Measurements from ENCODE around the gene VSIR.
A peak's percentile ranks its signal among the peaks of the same experiment; 100 is the strongest.

VSIR gene

DNA sequence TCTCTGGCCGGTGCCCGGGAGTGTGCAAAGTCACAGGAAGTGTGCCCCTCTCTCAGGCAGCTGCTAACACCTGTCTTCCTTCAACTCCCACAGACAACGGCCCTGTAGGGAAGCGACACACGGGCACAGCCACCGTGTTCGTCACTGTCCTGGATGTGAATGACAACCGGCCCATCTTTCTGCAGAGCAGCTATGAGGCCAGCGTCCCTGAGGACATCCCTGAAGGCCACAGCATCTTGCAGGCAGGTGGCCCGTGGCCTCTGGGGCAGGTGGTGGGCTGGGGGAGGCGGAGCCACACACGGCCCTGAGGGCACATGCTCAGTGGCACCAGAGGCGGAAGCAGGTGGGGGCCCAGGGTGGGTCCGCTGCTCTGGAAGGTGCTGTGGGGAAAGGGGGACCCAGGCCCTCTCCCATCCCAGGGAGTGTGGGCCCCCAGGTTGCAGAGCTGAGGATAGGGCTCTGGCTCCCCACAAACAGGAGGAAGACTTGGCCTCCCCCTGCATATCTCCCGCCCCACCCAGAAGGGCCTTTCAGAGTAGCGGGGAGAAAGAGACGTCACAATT, 60.7 kb downstream of the VSIR start:
- DNase-seq (ENCODE audit: low spot score): no peak

GRCh38 chr10:71712170-71712569, 61.1 kb downstream of the VSIR start:
- no peak for DNase-seq (ENCODE audit: low spot score)

- no peak for DNase-seq (ENCODE audit: low spot score)
These were observed 62.2 kb downstream of the VSIR start for GRCh38 chr10:71711052-71711623.

DNA sequence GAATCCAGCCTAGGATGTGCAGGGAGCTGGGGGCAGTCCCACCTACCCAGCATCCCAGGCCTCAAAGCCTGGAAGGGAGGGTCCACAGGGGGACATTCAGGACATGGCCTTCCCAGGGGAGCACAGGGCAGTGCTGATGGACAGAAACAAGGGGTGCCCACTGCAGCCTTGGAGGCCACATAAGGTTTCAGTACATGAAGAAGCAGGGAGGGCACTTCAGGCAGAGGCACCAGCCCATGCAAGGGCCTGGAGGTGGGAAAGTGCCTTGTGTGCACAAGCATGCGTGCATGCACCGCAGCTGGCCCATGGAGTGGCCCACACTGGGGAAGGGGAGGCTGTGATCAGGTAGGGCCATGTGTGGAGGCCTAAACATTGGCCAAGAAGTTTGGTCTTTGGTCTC, 62.8 kb downstream of the VSIR start:
- no peak for DNase-seq (ENCODE audit: low spot score)

- DNase-seq (ENCODE audit: low spot score): no peak
These were observed 64.1 kb downstream of the VSIR start for GRCh38 chr10:71708897-71709882.

DNA sequence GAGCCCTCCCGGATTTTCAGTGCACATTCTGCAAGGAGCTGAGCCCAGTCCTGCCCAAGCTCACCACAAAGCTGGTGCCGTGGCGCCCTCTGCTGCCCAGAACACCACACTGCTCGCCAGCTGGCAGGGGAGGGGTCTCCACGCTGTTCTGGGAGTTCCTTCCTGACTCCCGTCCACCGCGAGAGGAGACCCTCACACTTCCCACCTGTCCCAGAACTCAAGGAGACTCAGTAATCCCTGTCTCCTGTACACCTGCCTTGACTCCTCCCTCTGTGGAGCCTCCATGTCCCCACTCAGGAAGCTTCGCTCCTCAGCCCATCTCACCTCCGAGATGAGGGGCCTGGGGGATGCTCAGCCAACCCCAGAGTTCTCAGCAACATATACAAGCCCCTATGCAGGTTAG, 65.0 kb downstream of the VSIR start:
- DNase-seq (ENCODE audit: low spot score): peak; percentile 45

- no peak for DNase-seq (ENCODE audit: low spot score)
These were observed 66.0 kb downstream of the VSIR start for GRCh38 chr10:71707240-71707789.

DNA sequence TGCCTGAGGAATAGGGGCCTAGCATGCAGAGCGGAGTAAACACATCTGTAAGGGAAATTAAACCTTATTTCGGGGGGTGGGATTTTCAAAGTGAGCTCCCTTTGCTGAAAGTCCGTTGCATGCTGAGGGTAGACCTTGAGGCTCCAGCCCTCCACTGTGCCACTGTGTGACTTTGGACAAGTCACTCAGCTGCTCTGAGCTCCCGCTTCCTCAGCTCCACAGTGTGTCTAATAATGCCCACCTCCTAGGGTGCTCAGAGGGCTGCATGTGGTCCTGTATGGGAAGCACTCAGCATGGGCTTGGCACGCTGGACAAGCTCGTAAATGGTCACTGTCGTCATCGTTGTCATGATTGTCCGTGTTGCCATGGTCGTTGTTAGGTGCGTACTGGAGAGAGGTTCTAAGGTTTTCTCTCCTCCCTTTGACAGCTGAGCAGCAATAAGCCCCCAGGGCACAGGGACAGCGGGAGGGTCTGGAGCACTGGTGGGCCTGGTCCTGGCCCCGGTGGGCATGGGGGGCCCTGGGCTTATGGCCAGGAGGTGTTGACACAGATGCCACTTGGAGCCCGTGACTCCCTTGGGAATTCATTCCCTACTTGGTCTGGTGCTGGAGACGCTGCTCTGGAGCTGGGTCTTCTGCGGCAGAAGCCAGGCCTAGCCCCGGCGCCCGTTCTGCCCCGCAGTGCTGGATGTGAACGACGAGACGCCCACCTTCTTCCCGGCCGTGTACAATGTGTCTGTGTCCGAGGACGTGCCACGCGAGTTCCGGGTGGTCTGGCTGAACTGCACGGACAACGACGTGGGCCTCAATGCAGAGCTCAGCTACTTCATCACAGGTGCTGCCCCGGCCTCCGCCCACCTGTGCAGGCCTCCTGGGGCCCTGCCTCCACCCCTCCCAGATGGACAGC, 66.9 kb downstream of the VSIR start:
- no peak for DNase-seq (ENCODE audit: low spot score)

DNA sequence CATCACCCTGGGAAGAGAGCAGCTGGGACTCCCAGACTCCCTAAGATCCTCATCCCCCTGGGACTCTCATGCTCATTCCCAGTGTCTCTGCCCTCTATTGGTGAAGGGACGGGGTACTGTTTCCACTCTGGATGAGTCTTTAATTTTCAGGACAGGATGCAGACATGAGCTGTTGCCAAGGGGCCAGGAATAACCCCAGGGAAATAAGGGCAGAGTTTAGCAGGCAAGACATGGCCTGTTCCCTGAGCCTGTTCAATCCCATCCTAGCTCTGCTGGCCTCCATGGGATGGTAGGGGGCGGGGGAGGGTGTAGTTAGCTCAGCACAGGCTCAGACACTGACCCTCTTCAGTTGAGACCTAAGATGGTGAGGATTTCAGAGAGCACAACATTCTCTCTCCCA, 67.7 kb downstream of the VSIR start:
- no peak for DNase-seq (ENCODE audit: low spot score)

DNA sequence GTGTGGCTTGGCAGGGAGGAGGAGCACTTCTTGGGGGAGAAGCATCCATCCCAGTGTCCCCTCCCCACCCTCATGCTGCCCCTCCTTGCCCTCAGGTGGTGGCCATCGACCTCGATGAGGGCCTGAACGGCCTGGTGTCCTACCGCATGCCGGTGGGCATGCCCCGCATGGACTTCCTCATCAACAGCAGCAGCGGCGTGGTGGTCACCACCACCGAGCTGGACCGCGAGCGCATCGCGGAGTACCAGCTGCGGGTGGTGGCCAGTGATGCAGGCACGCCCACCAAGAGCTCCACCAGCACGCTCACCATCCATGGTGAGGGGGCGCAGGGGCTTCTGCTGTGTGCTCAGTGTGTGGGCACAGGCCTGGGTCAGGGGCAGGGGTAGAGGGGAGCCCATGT, 68.5 kb downstream of the VSIR start:
- DNase-seq (ENCODE audit: low spot score): no peak

- no peak for DNase-seq (ENCODE audit: low spot score)
These were observed 69.7 kb downstream of the VSIR start for GRCh38 chr10:71703577-71703976.

DNA sequence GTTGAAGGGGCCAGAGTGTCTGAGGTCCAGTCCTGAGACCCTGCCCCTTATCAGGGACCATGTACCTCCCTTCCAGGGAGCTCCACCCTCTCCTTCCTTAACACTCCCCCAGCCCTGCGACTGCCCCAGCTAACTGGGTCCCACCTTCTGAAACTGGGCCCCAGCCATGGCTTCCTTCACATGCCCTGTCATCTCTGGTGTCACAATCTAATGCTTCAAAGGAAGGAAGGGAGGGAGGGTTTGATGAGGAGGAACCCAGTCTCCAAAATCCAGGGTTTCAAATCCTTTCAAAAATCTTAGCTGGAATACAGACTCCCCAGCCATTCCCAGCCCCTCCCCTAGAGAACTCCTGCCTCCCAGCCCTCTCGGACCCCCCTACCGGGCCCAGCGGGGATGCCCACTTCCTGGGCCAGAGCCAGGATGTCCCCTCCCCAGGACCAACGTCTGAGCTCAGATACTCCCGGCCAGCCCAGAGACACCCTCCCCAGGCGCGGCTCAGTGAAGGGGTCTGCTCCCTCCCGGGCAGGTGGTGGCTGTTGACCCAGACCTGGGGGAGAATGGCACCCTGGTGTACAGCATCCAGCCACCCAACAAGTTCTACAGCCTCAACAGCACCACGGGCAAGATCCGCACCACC, 71.7 kb downstream of the VSIR start:
- no peak for DNase-seq (ENCODE audit: low spot score)

DNA sequence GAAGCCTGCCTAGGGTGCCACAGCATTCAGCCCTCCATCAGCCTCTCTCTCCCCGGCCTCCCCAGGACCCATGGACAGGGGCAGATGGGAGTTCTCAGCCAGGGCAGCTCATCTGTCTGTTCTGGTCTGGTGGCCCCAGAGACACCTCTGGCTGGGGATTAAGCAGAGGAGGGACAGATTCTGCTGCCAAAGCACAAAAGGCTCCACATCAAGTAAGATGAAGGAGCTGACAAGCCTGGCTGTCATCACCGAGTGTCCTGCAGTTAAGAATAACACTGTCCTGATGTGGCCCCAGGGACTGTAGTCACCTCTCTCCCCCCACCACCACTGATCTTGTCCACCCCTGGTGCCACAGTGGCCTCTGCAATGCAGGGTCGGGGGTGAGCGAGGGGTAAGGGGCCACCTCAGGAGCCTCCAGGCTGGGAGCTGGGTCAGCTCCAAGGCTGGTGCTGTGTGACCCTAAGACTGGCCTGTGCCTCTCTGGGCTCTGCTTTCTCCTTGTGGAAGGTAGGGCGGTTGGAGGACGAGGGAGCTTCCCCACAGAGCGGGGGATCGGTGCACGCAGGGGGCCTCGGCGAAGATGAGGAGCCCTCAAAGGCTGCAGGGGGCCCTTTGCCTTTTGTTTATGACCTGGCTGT, 72.5 kb downstream of the VSIR start:
- no peak for DNase-seq (ENCODE audit: low spot score)

DNA sequence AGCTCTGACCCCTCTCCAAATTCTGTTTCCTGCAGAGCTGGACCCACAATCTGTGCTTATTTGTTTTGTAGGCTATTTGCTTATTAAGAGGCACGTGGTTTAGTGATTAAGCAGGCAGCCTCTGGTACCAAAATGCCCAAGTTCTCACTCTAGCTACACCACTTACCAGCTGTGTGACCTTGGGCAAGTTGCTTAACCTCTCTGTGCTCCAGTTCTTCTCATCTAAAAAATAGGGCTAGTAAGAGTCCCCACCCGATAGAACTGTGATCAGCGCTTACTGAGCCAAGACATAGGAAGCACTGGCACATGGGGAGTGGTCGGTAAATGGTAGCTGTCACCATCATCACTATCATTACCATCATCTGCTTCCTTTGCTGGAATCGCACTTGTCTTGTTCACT, 74.6 kb downstream of the VSIR start:
- DNase-seq (ENCODE audit: low spot score): no peak

DNA sequence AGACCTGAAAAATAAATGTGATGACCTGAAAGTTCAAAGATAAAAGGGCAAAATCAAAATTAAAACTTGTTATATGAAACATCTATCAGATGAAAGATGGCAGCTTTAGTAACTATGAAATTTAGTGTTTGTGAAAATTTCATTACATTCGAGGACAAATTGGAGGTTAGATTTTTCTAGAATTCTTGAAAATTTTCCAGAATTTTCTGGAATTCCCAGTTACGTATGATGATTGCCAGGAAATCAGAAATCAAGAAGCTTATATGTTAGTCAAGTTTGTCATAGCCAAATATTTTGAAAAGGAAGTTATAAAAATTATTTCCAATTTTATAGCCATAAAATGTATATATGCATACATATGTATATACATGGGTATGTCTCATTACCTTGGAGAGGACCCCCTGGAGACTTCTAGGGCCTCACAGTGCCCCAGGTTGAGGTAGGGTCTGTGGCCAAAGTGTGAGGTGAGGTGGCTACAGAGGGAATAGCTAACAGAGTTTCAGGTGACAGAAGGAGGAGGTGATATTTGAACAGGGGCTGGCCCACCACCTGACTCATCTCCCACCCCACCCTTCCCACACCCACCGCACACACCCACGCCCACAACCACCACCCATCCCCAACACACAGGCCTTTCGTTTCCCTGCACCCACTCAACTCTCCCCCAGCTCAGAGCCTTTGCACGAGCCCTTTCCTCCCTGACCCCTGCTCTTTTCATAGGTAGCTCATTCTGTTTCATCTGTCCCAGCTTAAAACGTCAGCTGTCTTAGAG, 75.2 kb downstream of the VSIR start:
- no peak for DNase-seq (ENCODE audit: low spot score)

Data from AG08395 (cell line).